Measurements from ENCODE around the gene ADK.

- TF ChIP-seq ZNF530 (CRISPR knock-in tag; IDR thresholded peaks at IDR 0.05; ENCODE audit: low read depth) (no peak), MLX (CRISPR knock-in tag; IDR thresholded peaks at IDR 0.05) (no peak), CTCF (CRISPR knock-in tag; IDR thresholded peaks at IDR 0.05) (no peak), TFAP4 (IDR thresholded peaks at IDR 0.05; ENCODE audit: borderline replicate concordance, low read depth) (no peak), ARID2 (CRISPR knock-in tag; IDR thresholded peaks at IDR 0.05; ENCODE audit: borderline replicate concordance) (no peak)
Measured at GRCh38 chr10:74685564-74685963, 534.5 kb downstream of the ADK start.
